Measurements from ENCODE around the gene LRBA.

The LRBA gene

GRCh38 chr4:150903603-150904002 lies 111.5 kb downstream of the LRBA start:
- TF ChIP-seq, protein P1, sequence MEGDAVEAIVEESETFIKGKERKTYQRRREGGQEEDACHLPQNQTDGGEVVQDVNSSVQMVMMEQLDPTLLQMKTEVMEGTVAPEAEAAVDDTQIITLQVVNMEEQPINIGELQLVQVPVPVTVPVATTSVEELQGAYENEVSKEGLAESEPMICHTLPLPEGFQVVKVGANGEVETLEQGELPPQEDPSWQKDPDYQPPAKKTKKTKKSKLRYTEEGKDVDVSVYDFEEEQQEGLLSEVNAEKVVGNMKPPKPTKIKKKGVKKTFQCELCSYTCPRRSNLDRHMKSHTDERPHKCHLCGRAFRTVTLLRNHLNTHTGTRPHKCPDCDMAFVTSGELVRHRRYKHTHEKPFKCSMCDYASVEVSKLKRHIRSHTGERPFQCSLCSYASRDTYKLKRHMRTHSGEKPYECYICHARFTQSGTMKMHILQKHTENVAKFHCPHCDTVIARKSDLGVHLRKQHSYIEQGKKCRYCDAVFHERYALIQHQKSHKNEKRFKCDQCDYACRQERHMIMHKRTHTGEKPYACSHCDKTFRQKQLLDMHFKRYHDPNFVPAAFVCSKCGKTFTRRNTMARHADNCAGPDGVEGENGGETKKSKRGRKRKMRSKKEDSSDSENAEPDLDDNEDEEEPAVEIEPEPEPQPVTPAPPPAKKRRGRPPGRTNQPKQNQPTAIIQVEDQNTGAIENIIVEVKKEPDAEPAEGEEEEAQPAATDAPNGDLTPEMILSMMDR (IDR thresholded peaks at IDR 0.05) = no peak
- no peak for DNase-seq (ENCODE audit: low spot score)
- Histone ChIP-seq H3K4me3 (no peak overlapping the region), H3K27ac (no peak overlapping the region)

- TF ChIP-seq, protein P1 (IDR thresholded peaks at IDR 0.05) = no peak
- DNase-seq (ENCODE audit: low spot score) = no peak
These were observed 118.6 kb downstream of the LRBA start for GRCh38 chr4:150896497-150896896.

GRCh38 chr4:150890246-150890645 lies 124.8 kb downstream of the LRBA start:
- Histone ChIP-seq H3K4me3 (no peak overlapping the region), H3K27ac (no peak overlapping the region)
- no peak for DNase-seq (ENCODE audit: low spot score)
- TF ChIP-seq, protein P1 (IDR thresholded peaks at IDR 0.05) = no peak

More at GRCh38 chr4:150896497-150896896, 118.6 kb downstream of the LRBA start:
- Histone ChIP-seq H3K4me3 (no peak overlapping the region), H3K27ac (no peak overlapping the region)

GRCh38 chr4:150889306-150889705 lies 125.8 kb downstream of the LRBA start:
- Histone ChIP-seq H3K4me3 (no peak overlapping the region), H3K27ac (no peak overlapping the region)
- DNase-seq (ENCODE audit: low spot score) = no peak
- TF ChIP-seq, protein P1 (IDR thresholded peaks at IDR 0.05) = no peak

DNA sequence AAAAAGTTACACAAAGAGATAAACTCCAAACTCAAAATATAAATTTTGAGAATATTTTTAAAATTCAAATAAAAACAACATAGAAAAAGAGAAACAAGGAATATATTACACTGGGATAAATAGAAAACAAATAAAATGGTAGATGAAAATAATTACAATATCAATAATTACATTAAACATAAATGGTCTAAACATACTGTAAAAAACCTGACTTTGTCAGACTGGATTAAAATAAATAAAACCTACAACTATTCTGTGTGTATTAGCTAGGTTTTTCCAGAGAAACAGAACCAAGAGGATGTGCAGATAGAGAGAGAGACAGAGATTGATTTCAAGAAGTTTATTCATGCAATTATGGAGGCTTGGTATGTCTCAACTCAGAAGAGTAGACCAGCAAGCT lies 126.5 kb downstream of the LRBA start:
- no peak overlapping the region for H3K4me3 ChIP-seq
- no peak overlapping the region for H3K27ac ChIP-seq
- no peak for DNase-seq (ENCODE audit: low spot score)
- TF ChIP-seq, protein P1 (IDR thresholded peaks at IDR 0.05) = no peak

GRCh38 chr4:150888217-150888616 lies 126.9 kb downstream of the LRBA start:
- TF ChIP-seq, protein P1 (IDR thresholded peaks at IDR 0.05) = no peak
- Histone ChIP-seq H3K27ac (no peak overlapping the region), H3K4me3 (no peak overlapping the region)
- DNase-seq (ENCODE audit: low spot score) = no peak

- DNase-seq (ENCODE audit: low spot score) = no peak
- H3K4me3 ChIP-seq = no peak overlapping the region
- TF ChIP-seq, protein P1 (IDR thresholded peaks at IDR 0.05) = no peak
- H3K27ac ChIP-seq = no peak overlapping the region
These were observed 128.5 kb downstream of the LRBA start for GRCh38 chr4:150886597-150886996.
